Anterior cingulate cortex (tissue), 58 donors: Measurements from ENCODE around the gene TEKT2.

Experiments
- DNase-seq, 58 donors: peaks; one replicate each; lab custom pipeline; 2025; lab: John Stamatoyannopoulos, UW

TEKT2 gene

GRCh38 chr1:36083635-36084496 lies at the start of gene TEKT2:
TEKT2 (plus strand) TSS chr1:36084094; CDS start chr1:36084922, 828 bp downstream.
- DNase-seq: peak in 46 of 58 donors; percentile 17 to 77 (median 46)

GRCh38 chr1:36034692-36035091 lies 49.2 kb upstream of the TEKT2 start:
- no peak for DNase-seq

- no peak for DNase-seq
Measured at GRCh38 chr1:36035154-36035553, 48.7 kb upstream of the TEKT2 start.

- no peak for DNase-seq
Measured at GRCh38 chr1:36040238-36040637, 43.7 kb upstream of the TEKT2 start.

- DNase-seq: no peak
Measured at GRCh38 chr1:36051821-36052220, 32.1 kb upstream of the TEKT2 start.

- no peak for DNase-seq
Measured at GRCh38 chr1:36053978-36054377, 29.9 kb upstream of the TEKT2 start.

- no peak for DNase-seq
Measured at GRCh38 chr1:36055706-36056105, 28.2 kb upstream of the TEKT2 start.

- no peak for DNase-seq
Measured at GRCh38 chr1:36062315-36062714, 21.6 kb upstream of the TEKT2 start.

GRCh38 chr1:36067871-36068270 lies 16.0 kb upstream of the TEKT2 start:
- DNase-seq: peak in 1 of 58 donors; percentile 47

- no peak for DNase-seq
Measured at GRCh38 chr1:36068866-36069265, 15.0 kb upstream of the TEKT2 start.

GRCh38 chr1:36070349-36070748 lies 13.5 kb upstream of the TEKT2 start:
- no peak for DNase-seq

- no peak for DNase-seq
Measured at GRCh38 chr1:36076979-36077573, 6.8 kb upstream of the TEKT2 start.

- DNase-seq: no peak
Measured at GRCh38 chr1:36080236-36080635, 3.7 kb upstream of the TEKT2 start.

GRCh38 chr1:36080801-36081200 lies 3.1 kb upstream of the TEKT2 start:
- no peak for DNase-seq

- DNase-seq: no peak
Measured at GRCh38 chr1:36081926-36082485, 1.9 kb upstream of the TEKT2 start.

- no peak for DNase-seq
Measured at GRCh38 chr1:36083219-36083618, 675 bp upstream of the TEKT2 start.

GRCh38 chr1:36084497-36085115 lies 712 bp downstream of the TEKT2 start:
- DNase-seq: no peak

GRCh38 chr1:36085126-36085525 lies 1.2 kb downstream of the TEKT2 start:
- no peak for DNase-seq

GRCh38 chr1:36085686-36086526 lies 2.0 kb downstream of the TEKT2 start:
- DNase-seq: no peak

GRCh38 chr1:36086529-36087232 lies 2.8 kb downstream of the TEKT2 start:
- no peak for DNase-seq
